OCI-LY7 (cell line): Measurements from ENCODE around the gene MAU2. TPM values are rescaled to one million over a fixed set of nuclear protein-coding genes. Genes with fewer than 3 reads are reported as not detected.

Experiments
- BruUV-seq: library from RNA; stranded (reverse); fragments of 400-500 nt; replicated peaks from 2 replicates; lab custom pipeline; 2021; lab: Mats Ljungman, UMichigan
- CTCF ChIA-PET: fragments of 300-600 bp; sonication (Branson Sonifier 250); formaldehyde crosslinking; loops from one replicate; lab custom pipeline; 2022; ENCODE audit warnings: antibody characterized with exemption; ENCODE audit not compliant: unreplicated experiment; lab: Charles Lee
- POLR2A ChIA-PET: fragments of 300-600 bp; sonication (Branson Sonifier 250); formaldehyde crosslinking; loops from one replicate; lab custom pipeline; 2022; ENCODE audit warnings: antibody characterized with exemption; lab: Charles Lee
- DNase-seq: peaks from one replicate; pipeline ENCODE4 v3.0.0-alpha.2; 2015; ENCODE audit warnings: low spot score
- H2AFZ ChIP-seq: fragments of 200-600 bp; sonication (generic), shearing (Covaris generic); 2 replicates; pipeline ENCODE4 v1.6.1; 2014; ENCODE audit warnings: mild to moderate bottlenecking, antibody characterized with exemption, low read length, moderate library complexity
- H3K27ac ChIP-seq: fragments of 200-600 bp; sonication (generic); 2 replicates; pipeline ENCODE4 v1.5.1; 2014; ENCODE audit warnings: mixed run types, low read depth, mild to moderate bottlenecking, moderate library complexity, low read length, inconsistent platforms; ENCODE audit not compliant: poor library complexity, severe bottlenecking
- H3K36me3 ChIP-seq: fragments of 200-600 bp; sonication (generic); 2 replicates; pipeline ENCODE4 v1.6.1; 2014; ENCODE audit warnings: mild to moderate bottlenecking, antibody characterized with exemption, low read length, moderate library complexity, mixed read lengths; ENCODE audit not compliant: insufficient read depth
- H3K4me1 ChIP-seq: fragments of 200-600 bp; sonication (generic); 2 replicates; pipeline ENCODE4 v1.5.1; 2014; ENCODE audit warnings: mild to moderate bottlenecking, low read length; ENCODE audit not compliant: insufficient read depth, poor library complexity, severe bottlenecking
- H3K4me2 ChIP-seq: fragments of 200-600 bp; sonication (generic); 2 replicates; pipeline ENCODE4 v1.6.1; 2014; ENCODE audit warnings: mild to moderate bottlenecking, low read length
- H3K4me3 ChIP-seq: fragments of 200-600 bp; sonication (generic); 2 replicates; pipeline ENCODE4 v1.5.1; 2014; ENCODE audit warnings: mild to moderate bottlenecking, low read depth, low read length; ENCODE audit not compliant: poor library complexity, severe bottlenecking
- H3K79me2 ChIP-seq: fragments of 200-600 bp; sonication (generic); 2 replicates; pipeline ENCODE4 v1.6.1; 2016; ENCODE audit warnings: low read depth, mild to moderate bottlenecking, low read length, moderate library complexity, mixed read lengths; ENCODE audit not compliant: insufficient read depth
- H3K9me2 ChIP-seq: fragments of 200-600 bp; sonication (generic); 2 replicates; pipeline ENCODE4 v1.6.1; 2016; ENCODE audit warnings: mild to moderate bottlenecking, low read length, mixed read lengths; ENCODE audit not compliant: insufficient read depth
- H3K9me3 ChIP-seq: fragments of 200-600 bp; sonication (generic); 2 replicates; pipeline ENCODE4 v1.6.1; 2014; ENCODE audit warnings: mild to moderate bottlenecking, mixed run types, low read length, mixed read lengths
- H4K20me1 ChIP-seq: fragments of 200-600 bp; sonication (generic); 2 replicates; pipeline ENCODE4 v1.6.1; 2014; ENCODE audit warnings: mild to moderate bottlenecking, antibody characterized with exemption, low read length, moderate library complexity, mixed read lengths; ENCODE audit not compliant: insufficient read depth
- CTCF ChIP-seq: fragments of 200-600 bp; sonication (generic); conservative IDR thresholded peaks from 2 replicates; pipeline ENCODE4 v1.5.1; 2014; ENCODE audit warnings: mild to moderate bottlenecking, antibody characterized with exemption, low read length, moderate library complexity, mixed read lengths
- EZH2phosphoT487 ChIP-seq: fragments of 200-600 bp; sonication (generic); IDR thresholded peaks from 2 replicates; pipeline ENCODE4 v1.6.1; 2018; ENCODE audit warnings: low read depth, borderline replicate concordance, mild to moderate bottlenecking, mixed run types, antibody characterized with exemption, low read length, moderate library complexity, mixed read lengths
- intact Hi-C: fragments of 100-400 bp; cut with micrococcal nuclease; formaldehyde crosslinking; loops from one replicate; pipeline ENCODE4 v1.10.0; 2022; ENCODE audit not compliant: unreplicated experiment
- total RNA-seq, 2 experiments: library from RNA; depleted of rRNA in 1 of 2; stranded (reverse); fragments of >200 nt in 1 of 2; shearing (Covaris generic) in 1 of 2; gene quantifications; 2 replicates each; pipeline ENCODE4 v1.2.3, GENCODE V29; 2014 to 2022

MAU2 gene
- total RNA-seq, 2 experiments from 2014 or later, result 58.7 to 81.7 TPM

- Histone ChIP-seq H3K4me3 (no peak overlapping the region), H4K20me1 (no peaks in the 10 kb centered on the region), H2AFZ (no peak overlapping the region), H3K9me3 (no peaks in the 10 kb centered on the region), H3K36me3 (peaks cover 88% of the 10 kb centered on the region), H3K79me2 (no peaks in the 10 kb centered on the region), H3K4me2 (no peak overlapping the region), H3K27ac (no peak overlapping the region), H3K9me2 (no peaks in the 10 kb centered on the region), H3K4me1 (no peaks in the 10 kb centered on the region)
- no peak for TF ChIP-seq CTCF
- TF ChIP-seq EZH2phosphoT487, result no peak
- intact Hi-C loops, result no loop called here
- ChIA-PET POLR2A (no interaction called here), CTCF (no interaction called here)
- no TSS peak for BruUV-seq
- no peak for DNase-seq
Measured at GRCh38 chr19:19279853-19280252, 40.8 kb upstream of the MAU2 start.

- intact Hi-C loops, result no loop called here
- Histone ChIP-seq H3K27ac (no peak overlapping the region), H3K36me3 (peaks cover 90% of the 10 kb centered on the region), H3K4me3 (no peak overlapping the region), H3K9me3 (no peaks in the 10 kb centered on the region), H2AFZ (no peak overlapping the region), H3K79me2 (no peaks in the 10 kb centered on the region), H4K20me1 (no peaks in the 10 kb centered on the region), H3K9me2 (no peaks in the 10 kb centered on the region), H3K4me1 (no peaks in the 10 kb centered on the region), H3K4me2 (no peak overlapping the region)
- no TSS peak for BruUV-seq
- no peak for TF ChIP-seq EZH2phosphoT487
- TF ChIP-seq CTCF, result no peak
- DNase-seq, result no peak
- CTCF ChIA-PET, result no interaction called here
- POLR2A ChIA-PET, result interaction anchor here (0.7 kb wide), 1 partner anchor 27 kb away, joined by 5 read pairs; no protein-coding TSS in a partner anchor
Measured at GRCh38 chr19:19280561-19280960, 40.1 kb upstream of the MAU2 start.

- Histone ChIP-seq H4K20me1 (no peaks in the 10 kb centered on the region), H2AFZ (no peak overlapping the region), H3K79me2 (no peaks in the 10 kb centered on the region), H3K4me3 (no peak overlapping the region), H3K9me2 (no peaks in the 10 kb centered on the region), H3K27ac (no peak overlapping the region), H3K4me2 (no peak overlapping the region), H3K36me3 (peaks cover 84% of the 10 kb centered on the region), H3K4me1 (no peaks in the 10 kb centered on the region), H3K9me3 (no peaks in the 10 kb centered on the region)
- no peak for DNase-seq
- BruUV-seq, result no TSS peak
- POLR2A ChIA-PET, result no interaction called here
- CTCF ChIA-PET, result no interaction called here
- intact Hi-C loops, result no loop called here
- no peak for TF ChIP-seq CTCF
- no peak for TF ChIP-seq EZH2phosphoT487
Measured at GRCh38 chr19:19285686-19286085, 34.9 kb upstream of the MAU2 start.
